ENCODE measurements around the gene NUDT17. TPM values are rescaled to one million over a fixed set of nuclear protein-coding genes. Genes with fewer than 3 reads are reported as not detected.

NUDT17 gene
- total and polyA plus RNA-seq, 7 donors: 1.4 to 2.9 (median 1.8) TPM

GRCh38 chr1:145893306-145894055, 48.1 kb downstream of the NUDT17 start:
- DNase-seq (no peak), ATAC-seq (no peak)
- WGBS, 3 donors: 84 to 91% (median 85%) methylated on average over 7 of the region's 7 CpGs
- Histone ChIP-seq H3K4me3 (no peak overlapping the region), H3K4me1 (peaks cover 32% of the 10 kb centered on the region), H3K27me3 (ENCODE audit: insufficient read depth in 3 of 3, low read length in 2 of 3) (no peaks in the 10 kb centered on the region), H3K9me3 (no peaks in the 10 kb centered on the region), H3K27ac (peak overlapping the region; percentile 88), H3K36me3 (ENCODE audit: insufficient read depth in 1 of 2, low read depth in 1 of 2) (no peaks in the 10 kb centered on the region)
- no peak for TF ChIP-seq CTCF (IDR thresholded peaks at IDR 0.05)
- intact Hi-C loops (cut with DNase I): loop anchor here (1.0 to 5.0 kb wide), 4 partner anchors 17 to 119 kb away; partner anchors contain the start of gene ITGA10 (in 1 of the 2)

- DNase-seq (no peak), ATAC-seq (no peak)
- 96 to 100% (median 100%) methylated on average over 1 of the region's 1 CpG for WGBS, 3 donors
- no peak overlapping the region for H3K4me3 ChIP-seq
- peaks cover 21% of the 10 kb centered on the region for H3K4me1 ChIP-seq
- peaks cover 0 to 3% of the 10 kb centered on the region in 2 donors for H3K36me3 ChIP-seq (ENCODE audit: insufficient read depth in 1 of 2, low read depth in 1 of 2)
- H3K27me3 ChIP-seq (ENCODE audit: insufficient read depth in 3 of 3, low read length in 2 of 3): no peaks in the 10 kb centered on the region
- no peaks in the 10 kb centered on the region for H3K9me3 ChIP-seq
- H3K27ac ChIP-seq: no peak overlapping the region
- no peak for TF ChIP-seq CTCF (IDR thresholded peaks at IDR 0.05)
- intact Hi-C loops (cut with DNase I): no loop called here
These were observed 50.0 kb downstream of the NUDT17 start for GRCh38 chr1:145895471-145895870.

GRCh38 chr1:145897969-145898368, 52.5 kb downstream of the NUDT17 start:
- TF ChIP-seq CTCF (IDR thresholded peaks at IDR 0.05): no peak

More at GRCh38 chr1:145897969-145898368, 52.5 kb downstream of the NUDT17 start:
- 96 to 100% (median 97%) methylated on average over 1 of the region's 1 CpG for whole genome bisulfite sequencing, 3 donors
- DNase-seq: no peak
- Histone ChIP-seq H3K36me3 (ENCODE audit: insufficient read depth in 1 of 2, low read depth in 1 of 2) (peaks cover 0 to 3% of the 10 kb centered on the region in 2 donors), H3K27ac (no peak overlapping the region), H3K4me3 (no peak overlapping the region), H3K27me3 (ENCODE audit: insufficient read depth in 3 of 3, low read length in 2 of 3) (no peaks in the 10 kb centered on the region), H3K4me1 (no peaks in the 10 kb centered on the region), H3K9me3 (no peaks in the 10 kb centered on the region)
- ATAC-seq: no peak
- intact Hi-C loops (cut with DNase I): no loop called here

Other genes starting within 250 kb of the NUDT17 start
- gene GPR89A, start 237.6 kb upstream of the NUDT17 start, total RNA-seq: 10 to 100 TPM in 3 of 4 donors, 1 to 10 TPM in 1; 7.6 to 12.8 (median 11.3) TPM
- 10 to 100 TPM in 2 of 3 donors, 1 to 10 TPM in 1; 8.4 to 12.0 (median 11.1) TPM for gene GPR89A, start 237.6 kb upstream of the NUDT17 start, polyA plus RNA-seq
- under 1 TPM in 2 of 4 donors, not detected in 2; 0.36 to 0.52 TPM for gene PDZK1, start 138.3 kb upstream of the NUDT17 start, total RNA-seq
- 1 to 10 TPM in 1 of 3 donors, under 1 TPM in 1, not detected in 1; 0.15 to 1.6 TPM for gene PDZK1, start 138.3 kb upstream of the NUDT17 start, polyA plus RNA-seq
- not detected for gene CD160, start 126.1 kb upstream of the NUDT17 start, total RNA-seq
- gene CD160, start 126.1 kb upstream of the NUDT17 start, polyA plus RNA-seq: under 1 TPM in 1 of 3 donors, not detected in 2; 0.03 TPM
- 10 to 100 TPM; 44.5 to 81.6 (median 62.8) TPM for gene RNF115, start 21.5 kb upstream of the NUDT17 start, total RNA-seq
- gene RNF115, start 21.5 kb upstream of the NUDT17 start, polyA plus RNA-seq: 10 to 100 TPM in 2 of 3 donors, 1 to 10 TPM in 1; 3.2 to 52.6 (median 24.9) TPM
- gene POLR3C, start 21.4 kb upstream of the NUDT17 start, total RNA-seq: 10 to 100 TPM; 13.2 to 21.8 (median 18.9) TPM
- gene POLR3C, start 21.4 kb upstream of the NUDT17 start, polyA plus RNA-seq: 10 to 100 TPM in 1 of 3 donors, 1 to 10 TPM in 2; 8.6 to 16.8 (median 9.9) TPM
- 10 to 100 TPM in 3 of 4 donors, 1 to 10 TPM in 1; 9.7 to 18.2 (median 15.3) TPM for gene PIAS3, start 13.5 kb downstream of the NUDT17 start, total RNA-seq
- gene PIAS3, start 13.5 kb downstream of the NUDT17 start, polyA plus RNA-seq: 10 to 100 TPM; 14.4 to 26.2 (median 19.1) TPM
- gene ANKRD35, start 40.2 kb downstream of the NUDT17 start, total RNA-seq: 1 to 10 TPM; 2.6 to 6.0 (median 4.6) TPM
- 10 to 100 TPM in 1 of 3 donors, 1 to 10 TPM in 2; 3.1 to 16.5 (median 7.8) TPM for gene ANKRD35, start 40.2 kb downstream of the NUDT17 start, polyA plus RNA-seq
- gene ITGA10, start 64.4 kb downstream of the NUDT17 start, total RNA-seq: 10 to 100 TPM in 1 of 4 donors, 1 to 10 TPM in 3; 1.0 to 18.0 (median 5.4) TPM
- 10 to 100 TPM in 1 of 3 donors, 1 to 10 TPM in 2; 1.4 to 24.8 (median 1.7) TPM for gene ITGA10, start 64.4 kb downstream of the NUDT17 start, polyA plus RNA-seq
- 10 to 100 TPM; 19.3 to 36.3 (median 23.1) TPM for gene PEX11B, start 73.1 kb downstream of the NUDT17 start, total RNA-seq
- 10 to 100 TPM; 22.8 to 34.8 (median 29.4) TPM for gene PEX11B, start 73.1 kb downstream of the NUDT17 start, polyA plus RNA-seq
- gene RBM8A, start 81.9 kb downstream of the NUDT17 start, total RNA-seq: 100 to 1,000 TPM in 3 of 4 donors, 10 to 100 TPM in 1; 82.9 to 254 (median 174) TPM
- 100 to 1,000 TPM; 193 to 527 (median 243) TPM for gene RBM8A, start 81.9 kb downstream of the NUDT17 start, polyA plus RNA-seq
- gene LIX1L, start 112.4 kb downstream of the NUDT17 start, total RNA-seq: 10 to 100 TPM; 14.6 to 59.7 (median 38.0) TPM
- gene LIX1L, start 112.4 kb downstream of the NUDT17 start, polyA plus RNA-seq: 10 to 100 TPM; 23.5 to 36.9 (median 28.1) TPM
- gene ANKRD34A, start 118.9 kb downstream of the NUDT17 start, total RNA-seq: 10 to 100 TPM in 1 of 4 donors, 1 to 10 TPM in 2, under 1 TPM in 1; 0.42 to 12.3 (median 4.9) TPM
- gene ANKRD34A, start 118.9 kb downstream of the NUDT17 start, polyA plus RNA-seq: 10 to 100 TPM in 1 of 3 donors, 1 to 10 TPM in 2; 6.6 to 14.7 (median 7.4) TPM
- 10 to 100 TPM; 30.5 to 62.5 (median 48.9) TPM for gene POLR3GL, start 119.1 kb downstream of the NUDT17 start, total RNA-seq
- 100 to 1,000 TPM in 1 of 3 donors, 10 to 100 TPM in 2; 59.9 to 139 (median 98.1) TPM for gene POLR3GL, start 119.1 kb downstream of the NUDT17 start, polyA plus RNA-seq
- 1,000 to 10,000 TPM in 3 of 4 donors, 100 to 1,000 TPM in 1; 887 to 2,747 (median 1,374) TPM for gene TXNIP, start 150.9 kb downstream of the NUDT17 start, total RNA-seq
- 1,000 to 10,000 TPM; 1,253 to 1,929 (median 1,863) TPM for gene TXNIP, start 150.9 kb downstream of the NUDT17 start, polyA plus RNA-seq
- gene HJV, start 176.1 kb downstream of the NUDT17 start, total RNA-seq: 100 to 1,000 TPM; 240 to 354 (median 317) TPM
- gene HJV, start 176.1 kb downstream of the NUDT17 start, polyA plus RNA-seq: 100 to 1,000 TPM in 2 of 3 donors, 10 to 100 TPM in 1; 38.1 to 314 (median 168) TPM

Measured in psoas muscle (tissue), 8 donors.